ENCODE results near the gene KRTAP4-3. TPM values are rescaled to one million over a fixed set of nuclear protein-coding genes. Genes with fewer than 3 reads are reported as not detected.

The KRTAP4-3 gene
- total RNA-seq, 1 experiment from 2014 or later, result not detected

- DNase-seq (ENCODE audit: low read depth, low spot score), result no peak
- no peak for ATAC-seq
Measured at GRCh38 chr17:41178341-41178740, 10.3 kb upstream of the KRTAP4-3 start.

DNA sequence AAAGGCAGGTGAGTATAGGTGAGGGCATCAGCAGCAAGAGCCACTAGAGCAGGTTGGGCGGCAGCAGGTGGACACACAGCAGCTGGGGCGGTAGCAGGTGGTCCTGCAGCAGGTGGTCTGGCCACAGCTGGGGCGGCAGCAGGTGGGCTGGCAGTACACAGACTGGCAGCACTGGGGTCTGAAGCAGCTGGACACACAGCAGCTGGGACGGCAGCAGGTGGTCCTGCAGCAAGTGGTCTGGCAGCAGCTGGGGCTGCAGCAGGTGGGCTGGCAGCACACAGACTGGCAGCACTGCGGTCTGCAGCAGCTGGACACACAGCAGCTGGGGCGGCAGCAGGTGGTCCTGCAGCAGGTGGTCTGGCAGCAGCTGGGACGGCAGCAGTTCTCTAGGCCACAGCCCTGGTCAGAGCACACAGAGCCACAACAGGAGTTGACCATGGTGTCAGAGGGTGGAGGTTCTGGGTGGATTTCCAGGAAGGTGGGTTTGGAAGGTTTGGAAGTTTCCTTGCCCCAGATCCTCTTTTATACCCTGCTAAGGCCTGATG, 9.8 kb upstream of the KRTAP4-3 start, which contains the start of gene KRTAP4-2:
Gene KRTAP4-2, minus strand, starts transcription at position 495 of the 545 bp plus-strand sequence. Its CDS starts 57 bp downstream, at position 438.
- H3K36me3 ChIP-seq (ENCODE audit: control insufficient read depth, insufficient read depth, low read length), result no peaks in the 10 kb centered on the region
- no TSS peak for BruUV-seq (replicated peaks)
- no peak within 1 kb of the TSS for H3K4me3 ChIP-seq (ENCODE audit: low read depth in 2 of 2, low read length in 2 of 2)
- no peaks in the 10 kb centered on the region for H3K4me1 ChIP-seq (ENCODE audit: control insufficient read depth, insufficient read depth, low read length)
- intact Hi-C loops (cut with micrococcal nuclease; ENCODE audit: unreplicated experiment) (no loop called here), in situ Hi-C loops (cut with HindIII; ENCODE audit: low pct_unique_long_range_greater_than_20kb, low sequenced_read_pairs) (no loop called here)
- no peak for ATAC-seq
- H3K9me3 ChIP-seq (ENCODE audit: control insufficient read depth, insufficient read depth, low read depth, low read length), result no peaks in the 10 kb centered on the region
- DNase-seq (ENCODE audit: low read depth, low spot score), result no peak
- H3K27ac ChIP-seq (ENCODE audit: low read length), result no peak within 1 kb of the TSS
- ChIA-PET POLR2A (no interaction called here), CTCF (no interaction called here)
- H3K27me3 ChIP-seq (ENCODE audit: control insufficient read depth, insufficient read depth, low read length), result peaks cover 15% of the 10 kb centered on the region
- TF ChIP-seq, protein P1, sequence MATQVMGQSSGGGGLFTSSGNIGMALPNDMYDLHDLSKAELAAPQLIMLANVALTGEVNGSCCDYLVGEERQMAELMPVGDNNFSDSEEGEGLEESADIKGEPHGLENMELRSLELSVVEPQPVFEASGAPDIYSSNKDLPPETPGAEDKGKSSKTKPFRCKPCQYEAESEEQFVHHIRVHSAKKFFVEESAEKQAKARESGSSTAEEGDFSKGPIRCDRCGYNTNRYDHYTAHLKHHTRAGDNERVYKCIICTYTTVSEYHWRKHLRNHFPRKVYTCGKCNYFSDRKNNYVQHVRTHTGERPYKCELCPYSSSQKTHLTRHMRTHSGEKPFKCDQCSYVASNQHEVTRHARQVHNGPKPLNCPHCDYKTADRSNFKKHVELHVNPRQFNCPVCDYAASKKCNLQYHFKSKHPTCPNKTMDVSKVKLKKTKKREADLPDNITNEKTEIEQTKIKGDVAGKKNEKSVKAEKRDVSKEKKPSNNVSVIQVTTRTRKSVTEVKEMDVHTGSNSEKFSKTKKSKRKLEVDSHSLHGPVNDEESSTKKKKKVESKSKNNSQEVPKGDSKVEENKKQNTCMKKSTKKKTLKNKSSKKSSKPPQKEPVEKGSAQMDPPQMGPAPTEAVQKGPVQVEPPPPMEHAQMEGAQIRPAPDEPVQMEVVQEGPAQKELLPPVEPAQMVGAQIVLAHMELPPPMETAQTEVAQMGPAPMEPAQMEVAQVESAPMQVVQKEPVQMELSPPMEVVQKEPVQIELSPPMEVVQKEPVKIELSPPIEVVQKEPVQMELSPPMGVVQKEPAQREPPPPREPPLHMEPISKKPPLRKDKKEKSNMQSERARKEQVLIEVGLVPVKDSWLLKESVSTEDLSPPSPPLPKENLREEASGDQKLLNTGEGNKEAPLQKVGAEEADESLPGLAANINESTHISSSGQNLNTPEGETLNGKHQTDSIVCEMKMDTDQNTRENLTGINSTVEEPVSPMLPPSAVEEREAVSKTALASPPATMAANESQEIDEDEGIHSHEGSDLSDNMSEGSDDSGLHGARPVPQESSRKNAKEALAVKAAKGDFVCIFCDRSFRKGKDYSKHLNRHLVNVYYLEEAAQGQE (IDR thresholded peaks at IDR 0.05; ENCODE audit: insufficient read depth in 1 of 2, low read depth in 2 of 2, low read length in 1 of 2), result no peak
- TF ChIP-seq POLR2AphosphoS5 (IDR thresholded peaks at IDR 0.05; ENCODE audit: low read depth, low read length) (no peak), TCF7L2 (IDR thresholded peaks at IDR 0.05; ENCODE audit: low read depth, low read length) (no peak), SIN3A (IDR thresholded peaks at IDR 0.05; ENCODE audit: borderline replicate concordance, insufficient read depth, low read depth, low read length) (no peak), CTCF (IDR thresholded peaks at IDR 0.05) (no peak)

More at GRCh38 chr17:41178341-41178740, 10.3 kb upstream of the KRTAP4-3 start:
- Histone ChIP-seq H3K9me3 (ENCODE audit: control insufficient read depth, insufficient read depth, low read depth, low read length) (no peaks in the 10 kb centered on the region), H3K36me3 (ENCODE audit: control insufficient read depth, insufficient read depth, low read length) (no peaks in the 10 kb centered on the region), H3K27ac (ENCODE audit: low read length) (no peak overlapping the region), H3K27me3 (ENCODE audit: control insufficient read depth, insufficient read depth, low read length) (peaks cover 15% of the 10 kb centered on the region), H3K4me1 (ENCODE audit: control insufficient read depth, insufficient read depth, low read length) (no peaks in the 10 kb centered on the region), H3K4me3 (ENCODE audit: low read depth in 2 of 2, low read length in 2 of 2) (no peak overlapping the region)
- in situ Hi-C loops (cut with HindIII; ENCODE audit: low pct_unique_long_range_greater_than_20kb, low sequenced_read_pairs), result no loop called here
- CTCF ChIA-PET, result no interaction called here
- TF ChIP-seq CTCF (IDR thresholded peaks at IDR 0.05) (no peak), SIN3A (IDR thresholded peaks at IDR 0.05; ENCODE audit: borderline replicate concordance, insufficient read depth, low read depth, low read length) (no peak), POLR2AphosphoS5 (IDR thresholded peaks at IDR 0.05; ENCODE audit: low read depth, low read length) (no peak), TCF7L2 (IDR thresholded peaks at IDR 0.05; ENCODE audit: low read depth, low read length) (no peak)
- TF ChIP-seq, protein P1 (IDR thresholded peaks at IDR 0.05; ENCODE audit: insufficient read depth in 1 of 2, low read depth in 2 of 2, low read length in 1 of 2), result no peak
- BruUV-seq (replicated peaks), result no TSS peak
- POLR2A ChIA-PET, result no interaction called here
- intact Hi-C loops (cut with micrococcal nuclease; ENCODE audit: unreplicated experiment), result no loop called here
